Omental fat pad (tissue), 4 donors: ENCODE data around the gene BSG. TPM values are rescaled to one million over a fixed set of nuclear protein-coding genes. Genes with fewer than 3 reads are reported as not detected.

Source experiments
- ATAC-seq: fragments of 150-250 bp; one replicate; pipeline ENCODE4 v1.9.1; 2016; ENCODE audit warnings: mild to moderate bottlenecking, moderate library complexity; ENCODE audit not compliant: low FRiP score
- DNase-seq: peaks from one replicate; pipeline ENCODE4 v3.0.0-alpha.2; 2019; ENCODE audit warnings: low spot score
- CTCF ChIP-seq, 3 donors: fragments of 450-650 bp; IDR thresholded peaks; one replicate each; pipeline ENCODE4 v1.5.1; 2016 to 2017; ENCODE audit warnings: antibody characterized with exemption in 3 of 3, mild to moderate bottlenecking in 3 of 3, moderate library complexity in 2 of 3
- total RNA-seq, 4 donors: library from RNA; depleted of rRNA; stranded (reverse); fragments of >200 nt; gene quantifications; one replicate each; pipeline ENCODE4 v1.1.0, GENCODE V29; 2016

BSG gene
- total RNA-seq, 4 donors from 2014 or later: 331 to 521 (median 417) TPM

- ATAC-seq: no peak
- TF ChIP-seq CTCF (IDR thresholded peaks at IDR 0.05): no peak
- no peak for DNase-seq
Measured at GRCh38 chr19:608155-609003, 36.0 kb downstream of the BSG start.

- DNase-seq (no peak), ATAC-seq (peak; percentile 29)
Measured at GRCh38 chr19:609004-609346, 36.6 kb downstream of the BSG start.

GRCh38 chr19:610071-610800 is 37.8 kb downstream of the BSG start:
- ATAC-seq (no peak), DNase-seq (no peak)
- TF ChIP-seq CTCF (IDR thresholded peaks at IDR 0.05): no peak

More at GRCh38 chr19:609004-609346, 36.6 kb downstream of the BSG start:
- no peak for TF ChIP-seq CTCF (IDR thresholded peaks at IDR 0.05)

- DNase-seq: no peak
- no peak for ATAC-seq
- TF ChIP-seq CTCF (IDR thresholded peaks at IDR 0.05): no peak
Measured at GRCh38 chr19:610801-611480, 38.5 kb downstream of the BSG start.

- ATAC-seq: no peak
- no peak for TF ChIP-seq CTCF (IDR thresholded peaks at IDR 0.05)
- no peak for DNase-seq
Measured at GRCh38 chr19:611481-611868, 39.1 kb downstream of the BSG start.

GRCh38 chr19:612941-613340 is 40.5 kb downstream of the BSG start:
- DNase-seq (no peak), ATAC-seq (no peak)
- no peak for TF ChIP-seq CTCF (IDR thresholded peaks at IDR 0.05)
